Mesodermal cell (in vitro differentiated cells): ENCODE results near the gene ANKRD53.
"Not testable (repeated sequence)": the region's sequence is repeated elsewhere in the genome, so short reads cannot be mapped to it uniquely, and the experiment has no call there.

Experiments used
- H3K27ac ChIP-seq: 2 replicates; pipeline ENCODE4 v1.7.0; 2013; ENCODE audit warnings: mild to moderate bottlenecking, low read depth, low read length, moderate library complexity; ENCODE audit not compliant: severe bottlenecking
- H3K36me3 ChIP-seq: 2 replicates; pipeline ENCODE4 v1.7.1; 2013; ENCODE audit warnings: mild to moderate bottlenecking, low read length, moderate library complexity; ENCODE audit not compliant: control insufficient read depth, insufficient read depth
- H3K4me1 ChIP-seq: one replicate; pipeline ENCODE4 v1.7.1; 2013; ENCODE audit warnings: mild to moderate bottlenecking, low read length; ENCODE audit not compliant: insufficient read depth, control insufficient read depth, poor library complexity, severe bottlenecking
- H3K4me3 ChIP-seq: 2 replicates; pipeline ENCODE4 v1.7.0; 2013; ENCODE audit warnings: low read length, control low read depth, mild to moderate bottlenecking; ENCODE audit not compliant: insufficient read depth, poor library complexity, severe bottlenecking; ENCODE audit errors: extremely low read depth
- H3K9me3 ChIP-seq: 2 replicates; pipeline ENCODE4 v1.7.1; 2013; ENCODE audit warnings: mild to moderate bottlenecking, low read length, moderate library complexity; ENCODE audit not compliant: control insufficient read depth
- WGBS, 2 experiments: methylation state at CpG; one replicate each; pipeline ENCODE4 v1.1.5; 2013; ENCODE audit warnings: missing lambda C conversion rate in 2 of 2; ENCODE audit not compliant: insufficient coverage in 2 of 2; 5-methylcytosine and 5-hydroxymethylcytosine counted together

ANKRD53 gene

DNA sequence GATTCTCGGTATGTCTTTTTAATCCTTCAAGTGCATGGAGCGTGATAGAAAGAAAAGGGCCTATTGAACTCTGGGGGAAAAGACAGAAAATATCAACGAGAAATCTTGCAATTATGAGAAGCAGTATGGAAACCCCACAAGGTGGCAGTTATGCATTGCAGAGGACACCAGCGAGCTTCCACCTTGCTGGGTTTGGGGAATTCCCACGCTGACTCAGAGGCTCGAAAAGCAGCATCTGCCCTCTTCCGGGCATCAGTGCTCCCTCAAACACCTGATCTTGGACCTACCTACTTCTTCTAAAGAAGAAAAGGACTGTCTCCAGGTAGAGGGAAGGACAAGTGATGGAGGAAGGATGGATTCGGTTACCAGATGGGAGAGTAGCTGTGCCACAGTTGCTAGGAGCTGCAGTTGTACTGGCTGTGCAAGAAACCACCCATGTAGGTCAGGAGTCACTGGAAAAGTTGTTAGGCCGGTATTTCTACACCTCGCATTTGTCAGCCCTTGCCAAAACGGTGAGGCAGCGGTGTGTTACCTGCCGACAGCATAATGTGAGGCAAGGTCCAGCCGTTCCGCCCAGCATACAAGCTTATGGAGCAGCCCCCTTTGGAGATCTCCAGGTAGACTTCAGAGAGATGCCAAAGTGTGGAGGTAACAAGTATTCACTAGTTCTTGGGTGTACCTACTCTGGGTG, 45.3 kb downstream of the ANKRD53 start:
- H3K4me1 ChIP-seq, H3K4me3 ChIP-seq, H3K27ac ChIP-seq, H3K36me3 ChIP-seq, H3K9me3 ChIP-seq: not testable (repeated sequence)
- 79 to 80% methylated on average over 10 to 11 of the region's 15 CpGs for WGBS, 2 experiments
